Fibroblast of peridontal ligament (primary cell): ENCODE data around the gene SLC36A3.
"Not testable (repeated sequence)": the region's sequence is repeated elsewhere in the genome, so short reads cannot be mapped to it uniquely, and the experiment has no call there.

Source experiments
- DNase-seq: peaks from one replicate; pipeline ENCODE4 v3.0.0-alpha.2; 2010; ENCODE audit errors: extremely low read depth

Gene SLC36A3

GRCh38 chr5:151259931-151260330, 43.6 kb downstream of the SLC36A3 start:
- no peak for DNase-seq

GRCh38 chr5:151258816-151259215, 44.8 kb downstream of the SLC36A3 start:
- DNase-seq = no peak

GRCh38 chr5:151258201-151258611, 45.4 kb downstream of the SLC36A3 start:
- no peak for DNase-seq

GRCh38 chr5:151257731-151258181, 45.8 kb downstream of the SLC36A3 start:
- DNase-seq = no peak

GRCh38 chr5:151255621-151256286, 47.8 kb downstream of the SLC36A3 start:
- no peak for DNase-seq

GRCh38 chr5:151254990-151255389, 48.6 kb downstream of the SLC36A3 start:
- DNase-seq = not testable (repeated sequence)

GRCh38 chr5:151254556-151254955, 49.0 kb downstream of the SLC36A3 start:
- DNase-seq = no peak

GRCh38 chr5:151253605-151253950, 50.0 kb downstream of the SLC36A3 start:
- DNase-seq = no peak

- DNase-seq = peak; percentile 99
These were observed 50.6 kb downstream of the SLC36A3 start, which contains the start of gene GM2A for GRCh38 chr5:151252762-151253604. TSS of gene GM2A (plus strand) at chr5:151253185. CDS start at chr5:151253217, 32 bp downstream.

- DNase-seq = no peak
These were observed 51.9 kb downstream of the SLC36A3 start for GRCh38 chr5:151251621-151252020.

- no peak for DNase-seq
These were observed 52.5 kb downstream of the SLC36A3 start for GRCh38 chr5:151251001-151251551.

GRCh38 chr5:151250346-151251000, 53.1 kb downstream of the SLC36A3 start:
- no peak for DNase-seq

GRCh38 chr5:151249281-151249680, 54.3 kb downstream of the SLC36A3 start:
- DNase-seq = no peak

GRCh38 chr5:151248651-151249050, 54.9 kb downstream of the SLC36A3 start:
- DNase-seq = no peak

GRCh38 chr5:151245680-151246219, 57.8 kb downstream of the SLC36A3 start:
- DNase-seq = no peak

- DNase-seq = no peak
These were observed 59.4 kb downstream of the SLC36A3 start for GRCh38 chr5:151244206-151244605.

- DNase-seq = no peak
These were observed 60.0 kb downstream of the SLC36A3 start for GRCh38 chr5:151243564-151243963.

GRCh38 chr5:151243127-151243526, 60.4 kb downstream of the SLC36A3 start:
- DNase-seq = no peak

GRCh38 chr5:151240924-151241635, 62.5 kb downstream of the SLC36A3 start:
- no peak for DNase-seq

- not testable (repeated sequence) for DNase-seq
These were observed 63.2 kb downstream of the SLC36A3 start for GRCh38 chr5:151240268-151240835.
